DOHH2 (cell line): ENCODE measurements around the gene WAC.
"Not testable (repeated sequence)": the region's sequence is repeated elsewhere in the genome, so short reads cannot be mapped to it uniquely, and the experiment has no call there.

Experiments
- H3F3A ChIP-seq: fragments of 200-600 bp; sonication (generic), shearing (Covaris generic); 2 replicates; pipeline ENCODE4 v1.6.0; 2016; ENCODE audit warnings: antibody characterized with exemption, mild to moderate bottlenecking; ENCODE audit not compliant: control insufficient read depth, insufficient read depth
- H3K27ac ChIP-seq: fragments of 200-600 bp; sonication (generic); 2 replicates; pipeline ENCODE4 v1.5.1; 2014; ENCODE audit warnings: low read depth, mild to moderate bottlenecking, low read length, moderate library complexity
- H3K27me3 ChIP-seq: fragments of 200-600 bp; sonication (generic); 2 replicates; pipeline ENCODE4 v1.6.1; 2014; ENCODE audit warnings: mild to moderate bottlenecking, low read length, mixed read lengths; ENCODE audit not compliant: control insufficient read depth
- H3K36me3 ChIP-seq: fragments of 200-600 bp; sonication (generic); 2 replicates; pipeline ENCODE4 v1.6.1; 2014; ENCODE audit warnings: mild to moderate bottlenecking, low read length, moderate library complexity, mixed read lengths; ENCODE audit not compliant: control insufficient read depth
- H3K4me1 ChIP-seq: fragments of 200-600 bp; sonication (generic); 2 replicates; pipeline ENCODE4 v1.6.1; 2014; ENCODE audit warnings: mild to moderate bottlenecking, low read length, mixed read lengths; ENCODE audit not compliant: control insufficient read depth
- H3K4me2 ChIP-seq: fragments of 200-600 bp; sonication (generic); 2 replicates; pipeline ENCODE4 v1.6.0; 2014; ENCODE audit warnings: mild to moderate bottlenecking, low read length, moderate library complexity
- H3K4me3 ChIP-seq: fragments of 200-600 bp; sonication (generic); 2 replicates; pipeline ENCODE4 v1.5.1; 2014; ENCODE audit warnings: mild to moderate bottlenecking, low read length, mixed read lengths
- H3K79me2 ChIP-seq: fragments of 200-600 bp; sonication (generic); 2 replicates; pipeline ENCODE4 v1.6.1; 2014; ENCODE audit warnings: mild to moderate bottlenecking, low read length, mixed read lengths; ENCODE audit not compliant: control insufficient read depth
- H3K9me2 ChIP-seq: fragments of 200-600 bp; sonication (generic); replicated peaks from 2 replicates; pipeline ENCODE4 v1.6.1; 2014; ENCODE audit warnings: mild to moderate bottlenecking, low read length, mixed read lengths; ENCODE audit not compliant: control insufficient read depth
- H3K9me3 ChIP-seq: fragments of 200-600 bp; sonication (generic); 2 replicates; pipeline ENCODE4 v1.6.1; 2014; ENCODE audit warnings: antibody characterized with exemption, low read length, mixed read lengths; ENCODE audit not compliant: control insufficient read depth, insufficient read depth
- H4K20me1 ChIP-seq: fragments of 200-600 bp; sonication (generic); 2 replicates; pipeline ENCODE4 v1.6.0; 2014; ENCODE audit warnings: low read depth, mild to moderate bottlenecking, antibody characterized with exemption, low read length, moderate library complexity; ENCODE audit not compliant: control insufficient read depth, insufficient read depth
- EZH2phosphoT487 ChIP-seq: fragments of 200-600 bp; sonication (generic); IDR thresholded peaks from 2 replicates; pipeline ENCODE4 v1.6.1; 2017; ENCODE audit warnings: borderline replicate concordance, mild to moderate bottlenecking, antibody characterized with exemption, low read length, moderate library complexity, mixed read lengths
- TF ChIP-seq, protein P1 (sequence below): fragments of 200-600 bp; sonication (generic); IDR thresholded peaks from one replicate; pipeline ENCODE4 v1.5.1; 2014; ENCODE audit warnings: antibody characterized with exemption, mild to moderate bottlenecking, low read depth, low read length; ENCODE audit not compliant: poor library complexity, severe bottlenecking

WAC gene

GRCh38 chr10:28644647-28645046 is 111.7 kb downstream of the WAC start:
- Histone ChIP-seq H3K4me2 (no peak overlapping the region), H3F3A (no peaks in the 10 kb centered on the region), H3K27ac (no peak overlapping the region), H4K20me1 (no peaks in the 10 kb centered on the region), H3K36me3 (no peaks in the 10 kb centered on the region), H3K9me3 (no peaks in the 10 kb centered on the region), H3K4me3 (no peak overlapping the region), H3K4me1 (no peaks in the 10 kb centered on the region), H3K9me2 (no peaks in the 10 kb centered on the region), H3K27me3 (no peaks in the 10 kb centered on the region), H3K79me2 (no peaks in the 10 kb centered on the region)
- TF ChIP-seq, protein P1, sequence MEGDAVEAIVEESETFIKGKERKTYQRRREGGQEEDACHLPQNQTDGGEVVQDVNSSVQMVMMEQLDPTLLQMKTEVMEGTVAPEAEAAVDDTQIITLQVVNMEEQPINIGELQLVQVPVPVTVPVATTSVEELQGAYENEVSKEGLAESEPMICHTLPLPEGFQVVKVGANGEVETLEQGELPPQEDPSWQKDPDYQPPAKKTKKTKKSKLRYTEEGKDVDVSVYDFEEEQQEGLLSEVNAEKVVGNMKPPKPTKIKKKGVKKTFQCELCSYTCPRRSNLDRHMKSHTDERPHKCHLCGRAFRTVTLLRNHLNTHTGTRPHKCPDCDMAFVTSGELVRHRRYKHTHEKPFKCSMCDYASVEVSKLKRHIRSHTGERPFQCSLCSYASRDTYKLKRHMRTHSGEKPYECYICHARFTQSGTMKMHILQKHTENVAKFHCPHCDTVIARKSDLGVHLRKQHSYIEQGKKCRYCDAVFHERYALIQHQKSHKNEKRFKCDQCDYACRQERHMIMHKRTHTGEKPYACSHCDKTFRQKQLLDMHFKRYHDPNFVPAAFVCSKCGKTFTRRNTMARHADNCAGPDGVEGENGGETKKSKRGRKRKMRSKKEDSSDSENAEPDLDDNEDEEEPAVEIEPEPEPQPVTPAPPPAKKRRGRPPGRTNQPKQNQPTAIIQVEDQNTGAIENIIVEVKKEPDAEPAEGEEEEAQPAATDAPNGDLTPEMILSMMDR: no peak
- TF ChIP-seq EZH2phosphoT487: no peak

DNA sequence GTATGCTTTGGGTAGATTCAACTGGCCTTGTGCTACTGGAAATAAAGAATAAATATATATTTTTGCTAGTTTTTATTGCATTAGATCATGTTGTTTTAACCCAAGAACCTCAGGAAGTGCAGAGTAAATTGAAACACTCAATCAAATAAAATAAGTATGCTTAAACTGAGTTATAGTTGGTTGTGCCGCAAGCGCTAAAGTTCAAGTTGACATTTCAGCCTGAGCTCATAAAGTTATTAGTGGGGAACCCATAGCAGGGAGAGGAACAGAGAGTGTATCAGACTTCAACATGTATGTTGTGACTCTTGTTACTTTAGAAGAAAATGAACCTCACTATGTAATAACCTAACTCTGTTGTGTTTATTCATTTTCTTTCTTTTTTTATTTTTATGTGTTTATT is 119.2 kb downstream of the WAC start:
- H3K79me2 ChIP-seq: no peaks in the 10 kb centered on the region

GRCh38 chr10:28652703-28653102 is 119.8 kb downstream of the WAC start:
- no peaks in the 10 kb centered on the region for H3K4me1 ChIP-seq
- no peaks in the 10 kb centered on the region for H3K79me2 ChIP-seq
- no peaks in the 10 kb centered on the region for H4K20me1 ChIP-seq
- H3F3A ChIP-seq: no peaks in the 10 kb centered on the region
- H3K9me2 ChIP-seq: no peaks in the 10 kb centered on the region
- H3K9me3 ChIP-seq: no peaks in the 10 kb centered on the region
- H3K27ac ChIP-seq: no peak overlapping the region
- no peak overlapping the region for H3K4me2 ChIP-seq
- TF ChIP-seq, protein P1: no peak
- no peak for TF ChIP-seq EZH2phosphoT487
- H3K27me3 ChIP-seq: no peaks in the 10 kb centered on the region
- no peaks in the 10 kb centered on the region for H3K36me3 ChIP-seq
- H3K4me3 ChIP-seq: no peak overlapping the region

More for the DNA sequence above, 119.2 kb downstream of the WAC start:
- Histone ChIP-seq H3K4me2 (no peak overlapping the region), H3K9me2 (no peaks in the 10 kb centered on the region), H3K4me1 (no peaks in the 10 kb centered on the region), H3K9me3 (no peaks in the 10 kb centered on the region), H3K27me3 (no peaks in the 10 kb centered on the region), H3K27ac (no peak overlapping the region), H3K36me3 (no peaks in the 10 kb centered on the region), H3F3A (no peaks in the 10 kb centered on the region), H3K4me3 (no peak overlapping the region), H4K20me1 (no peaks in the 10 kb centered on the region)
- TF ChIP-seq, protein P1: no peak
- TF ChIP-seq EZH2phosphoT487: no peak

- H3K36me3 ChIP-seq, H4K20me1 ChIP-seq, H3K4me1 ChIP-seq, H3K9me2 ChIP-seq, H3K4me2 ChIP-seq, H3K79me2 ChIP-seq, H3F3A ChIP-seq, H3K27ac ChIP-seq, H3K9me3 ChIP-seq, H3K4me3 ChIP-seq, H3K27me3 ChIP-seq: not testable (repeated sequence)
Measured at GRCh38 chr10:28658824-28659223, 125.9 kb downstream of the WAC start.
